Cardiac ventricle fibroblast (primary cell): ENCODE results near the gene TCEAL1. TPM values are rescaled to one million over a fixed set of nuclear protein-coding genes. Genes with fewer than 3 reads are reported as not detected.

Experiments used
- total RNA-seq: library from RNA; depleted of rRNA; stranded (reverse); fragments of >200 nt; gene quantifications from 2 replicates; pipeline ENCODE4 v1.2.3, GENCODE V29; 2015

The TCEAL1 gene, protein sequence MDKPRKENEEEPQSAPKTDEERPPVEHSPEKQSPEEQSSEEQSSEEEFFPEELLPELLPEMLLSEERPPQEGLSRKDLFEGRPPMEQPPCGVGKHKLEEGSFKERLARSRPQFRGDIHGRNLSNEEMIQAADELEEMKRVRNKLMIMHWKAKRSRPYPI
- total RNA-seq, result 33.1 and 42.1 TPM in 2 replicates

DNA sequence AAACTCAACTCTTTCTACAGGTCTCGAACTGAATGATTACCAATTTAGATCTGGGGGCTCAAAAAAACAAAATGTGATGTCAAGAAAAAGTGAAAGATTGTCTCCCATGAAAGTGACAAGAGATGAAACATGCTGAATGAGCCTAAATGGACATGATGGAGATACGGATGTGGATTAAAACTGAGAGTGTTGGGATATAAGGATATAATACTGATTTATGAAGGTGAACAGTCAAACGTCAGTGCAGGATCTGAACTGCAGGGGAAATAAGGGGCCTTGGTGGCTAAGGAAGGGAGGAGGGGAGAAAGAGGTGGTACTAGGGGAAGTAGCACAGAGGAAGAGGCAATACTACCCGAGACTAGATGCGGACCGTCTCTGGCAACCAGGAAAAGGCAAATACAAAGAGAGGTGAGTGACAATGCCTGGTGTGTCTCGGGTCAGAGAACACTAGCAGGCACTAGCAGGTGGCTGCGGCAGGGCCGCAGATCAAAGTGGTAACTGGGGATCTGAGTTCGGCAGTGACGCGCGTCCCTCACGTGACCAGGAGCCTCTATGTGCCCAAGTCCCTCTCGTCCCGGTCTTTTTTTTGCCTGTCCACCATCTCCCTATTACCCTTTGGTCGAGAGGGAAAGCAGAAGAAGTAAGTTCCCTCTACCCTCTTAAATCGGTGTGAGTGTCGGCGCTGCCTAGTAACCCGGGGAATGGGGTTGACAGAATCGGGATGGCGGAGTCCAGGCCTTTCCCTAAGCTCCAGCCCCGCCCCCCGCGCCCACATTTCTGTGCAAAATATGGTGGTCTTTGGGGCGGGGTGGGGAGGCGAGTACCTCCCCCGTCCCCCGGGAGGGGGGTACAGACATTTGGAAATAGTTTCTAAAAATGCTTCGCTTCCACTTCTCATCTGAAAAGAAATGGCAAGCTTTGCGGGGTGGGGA, at the start of gene TCEAL1:
Gene TCEAL1 (plus strand): TSS at position 590 of the 932 bp plus-strand sequence. CDS start 942 bp downstream, outside the sequence.

DNA sequence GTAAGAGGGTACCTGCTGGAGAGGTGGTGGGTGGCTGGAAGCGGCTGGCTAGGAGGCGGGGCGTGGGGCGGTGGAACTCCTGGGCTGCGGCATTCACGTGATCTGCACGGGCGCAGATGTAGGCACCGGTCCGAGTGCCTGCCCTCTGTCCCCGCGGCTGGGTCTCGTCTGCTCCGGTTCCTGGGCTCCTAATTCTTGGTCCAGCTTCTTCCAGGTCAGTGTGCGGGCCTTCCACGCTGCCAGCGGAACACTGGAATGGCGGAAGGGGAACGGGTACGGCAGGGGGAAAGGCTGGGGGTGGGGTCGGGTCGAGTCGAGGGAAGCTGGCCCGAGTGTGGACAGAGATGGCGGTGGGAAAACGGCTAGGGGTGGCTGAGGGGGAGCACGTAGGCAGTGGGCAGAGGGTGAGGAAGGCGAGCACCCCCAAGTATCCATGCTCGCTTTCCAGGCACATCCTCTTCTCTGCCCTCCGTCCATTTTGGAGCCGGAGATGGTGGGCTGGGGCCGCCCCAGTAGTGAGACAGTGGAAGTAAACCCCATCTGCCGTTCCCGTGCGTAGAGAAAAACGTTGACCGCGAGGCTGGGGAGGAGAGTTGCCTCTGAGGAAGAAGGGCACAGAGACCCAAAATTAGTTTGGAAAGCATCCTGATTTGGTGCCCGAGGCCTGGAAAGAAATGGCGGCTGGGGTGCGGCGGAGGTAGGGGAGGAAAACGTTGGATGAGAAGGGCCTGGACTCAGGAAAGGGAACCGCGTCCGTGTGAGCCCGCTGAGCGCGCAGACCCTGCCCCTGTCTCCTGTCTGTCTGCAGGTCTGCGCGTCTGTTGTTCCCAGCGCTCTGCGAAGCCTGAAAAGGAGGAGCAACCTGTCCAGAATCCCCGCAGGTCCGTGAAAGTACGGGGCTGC, 43.1 kb upstream of the TCEAL1 start, which contains the start of gene TCEAL4:
Gene TCEAL4 (plus strand): TSS at position 105 of the 903 bp plus-strand sequence. CDS start 1,161 bp downstream, outside the sequence.

DNA sequence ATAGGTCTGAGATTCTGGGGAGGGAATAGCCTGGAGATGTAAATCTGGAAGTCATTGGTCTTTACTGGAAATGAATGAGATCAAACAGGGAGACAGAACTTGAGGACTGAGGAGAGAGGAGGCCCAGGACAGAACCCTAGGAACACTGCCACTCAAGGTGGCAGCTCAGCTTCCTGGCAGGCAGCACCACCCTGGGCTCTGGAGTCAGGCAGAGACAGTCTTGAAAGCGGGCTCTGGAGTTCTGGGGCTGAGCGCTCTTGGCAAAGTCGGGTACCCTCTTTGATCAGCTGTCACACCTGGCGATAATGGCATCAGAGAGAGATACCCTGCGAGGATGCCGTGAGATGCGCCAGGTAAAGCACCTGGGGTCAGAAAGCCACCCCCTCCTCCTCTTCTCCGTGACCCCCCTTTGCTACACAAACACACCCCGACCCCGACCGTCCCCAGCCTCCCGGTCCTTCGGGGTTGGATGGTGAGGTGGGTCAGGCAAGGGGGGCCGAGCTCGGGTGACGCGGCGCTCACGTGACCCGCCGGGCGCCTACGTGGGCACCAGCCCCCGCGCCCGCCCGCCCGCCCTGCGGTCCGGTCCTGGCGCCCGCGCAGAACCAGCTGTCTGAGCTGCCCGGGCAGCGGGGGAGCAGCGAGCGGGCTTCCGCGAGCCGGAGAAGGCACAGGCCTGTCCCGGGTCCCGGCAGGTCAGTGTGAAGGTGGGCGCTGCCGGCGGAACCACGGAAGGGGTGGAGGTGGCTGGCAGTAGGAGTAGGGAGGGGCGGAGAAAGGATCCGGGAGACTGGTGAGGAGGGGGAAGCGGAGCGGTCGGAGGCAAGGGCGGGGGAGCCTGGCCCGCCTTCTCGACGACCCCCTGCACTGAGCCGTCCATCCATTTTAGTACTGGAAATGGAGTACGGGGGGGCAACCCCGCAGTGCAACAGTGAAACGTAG, 21.1 kb upstream of the TCEAL1 start, which contains the start of gene TCEAL3:
Gene TCEAL3 (plus strand): TSS at position 600 of the 942 bp plus-strand sequence. CDS start 1,102 bp downstream, outside the sequence.

Other genes with a start within 250 kb of the TCEAL1 start
- gene RAB40A, start 109.5 kb upstream of the TCEAL1 start, total RNA-seq, result 0.64 and 1.1 TPM in 2 replicates
- gene TCEAL4, start 43.5 kb upstream of the TCEAL1 start, total RNA-seq, result 131 and 146 TPM in 2 replicates
- 36.9 and 43.1 TPM in 2 replicates for gene TCEAL3, start 21.0 kb upstream of the TCEAL1 start, total RNA-seq
- gene MORF4L2, start 57.7 kb downstream of the TCEAL1 start, total RNA-seq, result 479 and 500 TPM in 2 replicates
- not detected in 2 replicates for gene TMEM31, start 81.9 kb downstream of the TCEAL1 start, total RNA-seq
- gene PLP1, start 147.9 kb downstream of the TCEAL1 start, total RNA-seq, result 4.9 and 9.0 TPM in 2 replicates
- gene RAB9B, start 203.3 kb downstream of the TCEAL1 start, total RNA-seq, result 0.83 and 1.7 TPM in 2 replicates